Fibroblast of villous mesenchyme (primary cell): ENCODE results near the gene TMEM204. TPM values are rescaled to one million over a fixed set of nuclear protein-coding genes. Genes with fewer than 3 reads are reported as not detected.

Experiments
- DNase-seq: peaks from one replicate; pipeline ENCODE4 v3.0.0-alpha.2; 2010; ENCODE audit warnings: low read depth
- H3K4me3 ChIP-seq: 2 replicates; pipeline ENCODE4 v1.5.1; 2011; ENCODE audit warnings: low read depth, mild to moderate bottlenecking, low read length
- CTCF ChIP-seq: IDR thresholded peaks from 2 replicates; pipeline ENCODE4 v1.5.1; 2012; ENCODE audit warnings: low read depth, mild to moderate bottlenecking, low read length; ENCODE audit not compliant: insufficient read depth
- total RNA-seq: library from RNA; depleted of rRNA; stranded (reverse); fragments of >200 nt; gene quantifications from 2 replicates; pipeline ENCODE4 v1.2.3, GENCODE V29; 2012

Gene TMEM204
- total RNA-seq, 1 donor: 22.5 TPM

- no peak for TF ChIP-seq CTCF
- no peak overlapping the region for H3K4me3 ChIP-seq
- DNase-seq: no peak
Measured at GRCh38 chr16:1499756-1500464, 33.6 kb upstream of the TMEM204 start.

- TF ChIP-seq CTCF: no peak
- no peak for DNase-seq
- H3K4me3 ChIP-seq: no peak overlapping the region
Measured at GRCh38 chr16:1500465-1501150, 32.9 kb upstream of the TMEM204 start.

GRCh38 chr16:1501630-1502029 lies 31.8 kb upstream of the TMEM204 start:
- DNase-seq: no peak
- TF ChIP-seq CTCF: no peak
- no peak overlapping the region for H3K4me3 ChIP-seq

- no peak overlapping the region for H3K4me3 ChIP-seq
- DNase-seq: no peak
- no peak for TF ChIP-seq CTCF
Measured at GRCh38 chr16:1502092-1503004, 31.1 kb upstream of the TMEM204 start.

- no peak overlapping the region for H3K4me3 ChIP-seq
- TF ChIP-seq CTCF: no peak
- no peak for DNase-seq
Measured at GRCh38 chr16:1503110-1503955, 30.1 kb upstream of the TMEM204 start.
